Mesothelial cell of epicardium (in vitro differentiated cells): Measurements from ENCODE around the gene OBSCN. TPM values are rescaled to one million over a fixed set of nuclear protein-coding genes. Genes with fewer than 3 reads are reported as not detected.

Experiments used
- DNase-seq, 2 experiments: peaks; one replicate each; pipeline ENCODE4 v3.0.0; 2021; ENCODE audit warnings: low spot score in 2 of 2; ENCODE audit not compliant: unreplicated experiment in 2 of 2
- H3K27ac Mint-ChIP-seq: 2 replicates; pipeline ENCODE4 v1.8.0; 2021; ENCODE audit warnings: mixed read lengths
- H3K27me3 Mint-ChIP-seq: 2 replicates; pipeline ENCODE4 v1.8.0; 2021; ENCODE audit warnings: low read depth, mixed read lengths
- H3K36me3 Mint-ChIP-seq: 2 replicates; pipeline ENCODE4 v1.8.0; 2021; ENCODE audit warnings: mixed read lengths
- H3K4me1 Mint-ChIP-seq: 2 replicates; pipeline ENCODE4 v1.8.0; 2021; ENCODE audit warnings: mixed read lengths
- H3K4me3 Mint-ChIP-seq: 2 replicates; pipeline ENCODE4 v1.8.0; 2021; ENCODE audit warnings: mild to moderate bottlenecking, moderate library complexity, mixed read lengths
- H3K9me3 Mint-ChIP-seq: 2 replicates; pipeline ENCODE4 v1.8.0; 2021; ENCODE audit warnings: mixed read lengths
- total RNA-seq: library from RNA; stranded (reverse); gene quantifications from 3 replicates; pipeline ENCODE4 v1.2.1, GENCODE V29; 2021
- TF ChIP-seq, protein P1 (sequence below): fragments of 200-600 bp; sonication (generic); IDR thresholded peaks from one replicate; pipeline ENCODE4 v1.5.0; 2021; ENCODE audit warnings: antibody characterized with exemption; ENCODE audit not compliant: unreplicated experiment

OBSCN gene
- total RNA-seq, 1 donor from 2014 or later, result 113 TPM

DNA sequence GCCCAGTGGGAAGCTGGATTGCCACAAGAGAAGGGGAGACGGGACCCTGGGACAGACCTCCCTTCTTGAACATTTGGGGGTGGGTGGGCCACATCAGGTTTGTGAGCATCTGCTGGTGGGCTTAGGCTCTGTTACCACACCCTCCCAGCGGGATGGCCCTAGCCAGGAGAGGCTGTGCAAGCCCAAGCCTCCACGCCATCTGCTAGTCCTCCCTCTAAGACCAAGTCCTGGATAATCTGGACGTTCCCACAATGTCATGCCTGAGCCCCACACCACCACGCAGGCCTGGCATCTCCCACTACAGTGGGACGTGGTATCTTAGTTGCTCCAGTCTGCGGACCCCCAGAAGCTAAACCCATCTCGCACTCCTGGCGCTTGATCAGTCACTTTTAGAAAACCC lies 46.0 kb upstream of the OBSCN start:
- Mint-ChIP-seq H3K36me3 (no peaks in the 10 kb centered on the region), H3K4me3 (no peak overlapping the region), H3K27ac (peak overlapping the region; percentile 66), H3K9me3 (no peaks in the 10 kb centered on the region), H3K4me1 (peaks cover 14% of the 10 kb centered on the region), H3K27me3 (no peaks in the 10 kb centered on the region)
- no peak for DNase-seq
- TF ChIP-seq, protein P1, sequence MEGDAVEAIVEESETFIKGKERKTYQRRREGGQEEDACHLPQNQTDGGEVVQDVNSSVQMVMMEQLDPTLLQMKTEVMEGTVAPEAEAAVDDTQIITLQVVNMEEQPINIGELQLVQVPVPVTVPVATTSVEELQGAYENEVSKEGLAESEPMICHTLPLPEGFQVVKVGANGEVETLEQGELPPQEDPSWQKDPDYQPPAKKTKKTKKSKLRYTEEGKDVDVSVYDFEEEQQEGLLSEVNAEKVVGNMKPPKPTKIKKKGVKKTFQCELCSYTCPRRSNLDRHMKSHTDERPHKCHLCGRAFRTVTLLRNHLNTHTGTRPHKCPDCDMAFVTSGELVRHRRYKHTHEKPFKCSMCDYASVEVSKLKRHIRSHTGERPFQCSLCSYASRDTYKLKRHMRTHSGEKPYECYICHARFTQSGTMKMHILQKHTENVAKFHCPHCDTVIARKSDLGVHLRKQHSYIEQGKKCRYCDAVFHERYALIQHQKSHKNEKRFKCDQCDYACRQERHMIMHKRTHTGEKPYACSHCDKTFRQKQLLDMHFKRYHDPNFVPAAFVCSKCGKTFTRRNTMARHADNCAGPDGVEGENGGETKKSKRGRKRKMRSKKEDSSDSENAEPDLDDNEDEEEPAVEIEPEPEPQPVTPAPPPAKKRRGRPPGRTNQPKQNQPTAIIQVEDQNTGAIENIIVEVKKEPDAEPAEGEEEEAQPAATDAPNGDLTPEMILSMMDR, result no peak

DNA sequence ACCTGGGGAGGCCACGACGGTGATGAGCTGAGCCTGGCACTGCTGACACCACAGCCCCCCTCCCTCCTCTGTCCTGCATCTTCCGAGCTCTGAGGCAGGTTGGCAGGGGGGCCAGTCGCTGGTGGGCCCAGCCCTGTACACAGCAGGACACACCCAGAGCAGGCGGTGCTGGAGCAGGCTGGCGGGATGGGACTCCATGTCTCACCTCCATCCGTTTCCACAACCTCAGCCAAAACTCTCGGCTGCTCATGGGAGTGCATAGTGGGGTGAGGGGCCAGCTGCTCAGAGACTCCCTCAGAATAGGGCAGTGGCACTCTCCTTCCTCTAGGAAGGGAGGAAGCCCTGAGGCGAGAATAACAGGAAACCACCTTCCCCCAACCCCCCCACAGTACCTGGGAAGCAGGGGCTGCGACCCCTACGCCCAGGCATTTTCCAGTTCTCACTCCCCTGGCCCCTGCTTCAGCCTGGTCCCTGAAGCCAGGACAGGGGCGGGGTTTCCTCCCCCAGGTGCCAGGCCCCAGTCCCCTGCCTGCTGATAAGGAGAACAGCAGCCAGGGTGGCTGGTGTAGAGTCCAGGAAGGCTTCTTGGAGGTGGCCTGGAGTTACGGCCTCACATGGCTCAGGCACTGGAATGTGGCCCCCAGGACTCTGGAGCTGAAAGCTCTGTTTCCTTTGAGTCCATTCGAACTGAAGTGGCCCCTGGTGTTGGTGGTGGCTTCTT lies 45.4 kb upstream of the OBSCN start:
- TF ChIP-seq, protein P1, result no peak
- no peaks in the 10 kb centered on the region for H3K9me3 Mint-ChIP-seq
- H3K27me3 Mint-ChIP-seq, result no peaks in the 10 kb centered on the region
- peak in 1 of 2 experiments; percentile 16 for DNase-seq
- H3K4me3 Mint-ChIP-seq, result no peak overlapping the region
- H3K4me1 Mint-ChIP-seq, result peaks cover 14% of the 10 kb centered on the region
- H3K36me3 Mint-ChIP-seq, result no peaks in the 10 kb centered on the region
- H3K27ac Mint-ChIP-seq, result peak overlapping the region; percentile 82

DNA sequence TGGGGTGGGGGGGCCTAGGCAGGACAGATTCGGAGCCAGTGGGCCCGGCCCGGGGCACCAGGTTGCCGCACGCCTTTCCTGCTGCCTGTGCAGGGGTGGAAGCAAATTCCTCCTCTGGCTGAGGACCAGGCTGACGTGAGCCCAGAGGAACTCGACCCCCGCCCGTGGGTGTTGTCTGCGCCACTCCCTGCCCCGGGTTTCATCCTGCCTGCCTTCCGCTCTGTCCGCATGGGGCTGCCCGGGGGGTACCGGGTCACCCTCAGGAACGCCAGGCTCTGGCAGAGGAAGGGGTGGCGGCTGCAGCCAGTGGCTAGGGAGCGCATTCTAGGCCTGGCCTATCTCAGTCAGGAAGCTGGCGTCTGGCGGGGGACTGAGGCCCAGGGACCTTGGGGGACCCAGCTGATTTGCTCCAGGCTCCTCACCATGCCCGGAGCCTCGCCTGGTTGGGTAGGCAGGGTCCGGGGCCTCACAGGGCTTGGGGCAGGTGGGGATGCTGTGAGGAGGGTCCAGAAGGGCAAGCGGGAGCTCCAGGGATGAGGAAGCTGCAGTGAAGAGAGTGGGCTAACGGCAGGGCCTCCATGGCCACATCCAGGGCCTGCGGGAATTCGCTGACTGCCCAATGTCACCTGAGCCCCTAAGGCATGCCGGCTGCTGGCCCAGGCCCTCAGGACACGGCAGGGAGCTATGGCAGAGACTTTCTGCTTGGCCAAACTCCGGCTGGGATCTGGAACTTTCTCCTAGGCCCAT lies 44.7 kb upstream of the OBSCN start:
- peak overlapping the region; percentile 91 for H3K27ac Mint-ChIP-seq
- no peaks in the 10 kb centered on the region for H3K36me3 Mint-ChIP-seq
- no peak overlapping the region for H3K4me3 Mint-ChIP-seq
- peaks cover 18% of the 10 kb centered on the region for H3K4me1 Mint-ChIP-seq
- TF ChIP-seq, protein P1, result no peak
- H3K27me3 Mint-ChIP-seq, result no peaks in the 10 kb centered on the region
- H3K9me3 Mint-ChIP-seq, result no peaks in the 10 kb centered on the region
- DNase-seq, result peak in 1 of 2 experiments; percentile 56

DNA sequence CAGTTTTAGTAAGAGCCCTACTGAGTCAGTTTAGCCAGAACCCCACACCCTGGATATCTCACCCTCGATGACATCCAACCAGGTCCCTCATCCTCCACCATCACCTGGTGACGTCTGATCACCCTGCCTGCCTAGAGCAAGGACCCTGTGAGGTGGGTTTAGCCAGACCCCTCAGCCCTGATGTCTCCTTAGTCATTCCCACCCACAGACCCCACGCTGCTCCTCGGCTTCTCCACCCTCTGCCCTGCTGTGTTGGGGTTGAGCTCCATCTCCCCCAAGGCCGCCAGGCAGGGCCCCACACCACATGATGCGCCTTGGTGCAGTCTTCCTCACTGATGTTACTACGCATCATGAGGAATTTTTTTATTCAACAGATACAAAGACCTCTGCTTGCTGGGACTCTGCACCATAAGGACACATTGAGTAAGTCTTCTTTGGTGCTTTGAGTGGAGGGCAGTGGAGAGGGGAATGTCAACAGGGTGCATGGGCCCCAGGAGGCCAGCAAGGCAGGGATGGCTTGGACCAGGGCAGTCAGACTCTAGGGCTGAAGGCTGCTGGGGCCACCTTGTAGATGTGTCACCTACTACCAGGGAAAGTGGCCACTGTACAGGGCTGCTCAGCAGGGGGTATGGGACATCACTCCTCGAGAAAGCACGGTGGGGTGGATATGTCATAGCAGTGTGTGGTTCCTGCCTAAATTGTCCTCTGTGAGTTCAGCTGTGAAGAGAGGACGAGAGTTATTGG lies 43.9 kb upstream of the OBSCN start:
- Mint-ChIP-seq H3K27me3 (no peaks in the 10 kb centered on the region), H3K4me1 (peaks cover 18% of the 10 kb centered on the region), H3K4me3 (peak overlapping the region; percentile 49), H3K36me3 (no peaks in the 10 kb centered on the region), H3K27ac (peak overlapping the region; percentile 91), H3K9me3 (no peaks in the 10 kb centered on the region)
- no peak for DNase-seq
- TF ChIP-seq, protein P1, result no peak

DNA sequence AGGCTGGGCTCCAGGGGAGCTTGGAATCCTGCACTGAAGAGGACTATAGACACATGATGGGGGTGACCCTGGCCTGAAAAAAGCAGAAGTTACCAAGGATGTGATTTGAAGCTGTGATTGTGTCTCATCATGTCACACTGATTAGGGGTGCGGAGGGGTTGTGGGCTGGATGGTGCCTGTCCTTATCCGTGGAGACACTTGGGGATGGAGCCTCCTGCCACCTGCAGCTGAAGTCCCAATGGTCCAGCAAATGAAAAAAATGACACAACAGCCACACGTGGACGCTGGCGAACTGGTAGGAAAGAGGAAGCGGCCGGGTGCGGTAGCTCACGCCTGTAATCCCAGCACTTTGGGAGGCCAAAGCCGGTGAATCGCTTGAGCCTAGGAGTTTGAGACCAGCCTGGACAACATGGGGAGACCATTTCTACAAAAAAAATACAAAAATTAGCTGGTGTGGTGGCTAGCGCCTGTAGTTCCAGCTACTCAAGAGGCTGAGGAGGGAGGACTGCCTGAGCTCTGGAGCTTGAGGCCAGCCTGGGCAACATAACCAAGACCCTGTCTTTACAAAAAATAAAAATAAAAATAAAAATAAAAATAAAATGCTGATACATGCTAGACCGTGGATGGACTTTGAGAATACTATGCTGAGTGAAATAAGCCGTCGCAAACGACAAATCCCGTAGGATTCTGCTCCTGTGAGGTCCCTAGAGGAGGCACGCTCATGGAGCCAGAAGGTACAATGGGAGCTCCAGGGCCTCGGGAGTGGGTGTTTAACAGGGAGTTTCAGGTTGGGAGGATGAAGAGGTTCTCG lies 43.1 kb upstream of the OBSCN start:
- no peak for DNase-seq
- Mint-ChIP-seq H3K27me3 (no peaks in the 10 kb centered on the region), H3K36me3 (no peaks in the 10 kb centered on the region), H3K4me3 (peak overlapping the region; percentile 78), H3K4me1 (peaks cover 18% of the 10 kb centered on the region), H3K27ac (peak overlapping the region; percentile 97), H3K9me3 (no peaks in the 10 kb centered on the region)
- TF ChIP-seq, protein P1, result no peak
